RPMI8226 (cell line): ENCODE measurements around the gene KRTAP25-1.

Experiments used
- DNase-seq: peaks from one replicate; pipeline ENCODE4 v3.0.0-alpha.2; 2015

The KRTAP25-1 gene

DNA sequence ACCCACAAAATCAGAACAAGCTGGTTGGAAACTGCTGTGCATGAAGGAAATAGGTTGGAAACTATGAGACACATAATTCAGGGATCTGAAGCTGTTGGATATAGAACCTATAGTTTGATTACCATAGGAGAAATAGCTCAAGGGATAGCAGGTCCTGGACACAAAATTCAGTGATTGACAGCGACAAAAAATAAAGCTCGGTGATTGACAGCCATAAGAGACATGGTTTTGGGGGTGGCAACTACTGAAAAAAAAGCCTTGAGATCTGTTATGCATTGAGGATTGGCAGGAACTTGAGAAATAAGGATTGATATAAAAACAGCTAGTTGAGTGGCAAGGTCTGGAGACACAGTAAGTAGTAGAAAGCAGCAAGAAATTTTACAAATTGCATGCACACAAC, at the start of gene KRTAP25-1:
KRTAP25-1 (minus strand) TSS at position 300 of the 400 bp plus-strand sequence; CDS start at position 276, 24 bp downstream.
- no peak for DNase-seq

DNA sequence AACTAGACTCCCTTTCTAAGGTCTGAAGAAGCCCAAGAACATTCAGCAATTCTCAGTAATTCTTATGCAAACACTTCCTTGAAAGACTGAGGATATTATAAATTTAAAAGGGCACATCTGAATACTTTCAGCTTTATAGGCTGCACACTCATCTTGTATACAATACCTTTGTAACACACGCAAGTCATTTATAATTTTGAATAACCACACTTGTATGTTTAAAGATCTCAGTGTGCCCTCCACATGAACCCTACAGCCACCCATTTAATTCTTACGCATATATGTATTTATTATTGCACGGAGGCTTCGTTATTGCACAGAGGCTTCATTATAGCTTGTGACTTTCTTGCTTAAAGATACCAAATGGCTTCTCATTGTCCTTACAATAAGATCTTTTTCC, 49.4 kb upstream of the KRTAP25-1 start:
- DNase-seq: no peak

DNA sequence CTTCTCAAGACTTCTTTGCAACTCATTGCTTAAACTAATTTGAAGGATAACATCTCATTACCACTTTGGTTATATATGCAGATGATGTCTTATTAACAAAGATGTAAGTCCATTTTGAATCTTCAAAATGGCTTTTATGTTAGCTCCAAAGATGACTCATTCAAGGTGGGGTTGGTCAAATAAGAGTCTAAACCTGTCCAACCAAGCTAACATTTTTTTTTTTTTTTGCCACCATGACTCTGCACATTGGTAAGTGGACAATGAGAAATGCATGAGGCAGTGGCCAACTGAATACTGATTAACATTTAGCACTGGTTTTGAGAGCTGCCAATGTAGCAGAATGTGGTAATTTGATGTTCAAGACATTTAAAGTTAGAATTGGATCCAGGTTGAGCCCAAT, 48.5 kb upstream of the KRTAP25-1 start:
- DNase-seq: no peak

DNA sequence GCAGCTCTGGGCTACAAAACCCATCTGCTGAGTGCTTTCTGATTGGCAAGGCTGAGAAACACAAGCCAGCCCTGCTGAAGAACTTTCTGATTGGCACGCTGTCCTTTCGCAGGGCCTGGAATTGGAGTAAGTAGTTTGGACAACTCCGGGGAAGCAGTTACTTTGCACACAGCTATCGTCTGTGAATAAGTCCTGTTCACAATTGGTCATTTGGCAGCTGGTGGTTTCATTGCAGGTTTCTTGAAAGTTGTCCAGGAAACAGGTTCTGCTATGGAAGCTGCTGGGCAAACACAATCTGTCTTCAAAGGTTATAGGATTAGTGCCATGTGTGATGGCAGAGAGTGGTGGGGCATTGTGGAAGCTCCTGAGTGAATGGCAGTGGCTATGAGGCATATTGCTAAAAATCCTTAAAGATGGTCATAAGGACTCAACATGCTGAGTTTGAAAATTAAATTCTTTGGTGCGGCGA, 48.0 kb upstream of the KRTAP25-1 start, which contains the start of gene KRTAP27-1:
KRTAP27-1 (minus strand) TSS at position 419 of the 469 bp plus-strand sequence; CDS start at position 393, 26 bp downstream.
- no peak for DNase-seq

DNA sequence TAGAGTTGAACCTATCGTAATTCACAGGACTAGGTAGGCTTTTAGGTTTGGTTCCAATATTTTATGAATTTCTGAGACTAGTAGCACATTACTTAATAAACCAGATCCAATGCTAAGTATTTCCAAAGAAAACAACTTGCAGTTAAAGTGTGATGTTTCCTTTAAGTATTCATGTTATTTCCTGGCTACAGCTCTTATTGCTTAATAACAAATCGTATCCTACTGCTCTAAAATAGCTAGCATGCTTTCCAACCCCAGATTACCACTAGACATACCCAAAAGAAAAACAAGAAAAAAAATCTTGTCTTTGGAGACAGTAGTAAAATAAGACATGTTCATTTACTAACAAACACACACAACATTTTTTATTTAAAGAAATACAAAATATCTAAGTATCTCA, 47.3 kb upstream of the KRTAP25-1 start:
- no peak for DNase-seq

- DNase-seq: no peak
Measured at GRCh38 chr21:30333736-30334135, 44.4 kb upstream of the KRTAP25-1 start.

DNA sequence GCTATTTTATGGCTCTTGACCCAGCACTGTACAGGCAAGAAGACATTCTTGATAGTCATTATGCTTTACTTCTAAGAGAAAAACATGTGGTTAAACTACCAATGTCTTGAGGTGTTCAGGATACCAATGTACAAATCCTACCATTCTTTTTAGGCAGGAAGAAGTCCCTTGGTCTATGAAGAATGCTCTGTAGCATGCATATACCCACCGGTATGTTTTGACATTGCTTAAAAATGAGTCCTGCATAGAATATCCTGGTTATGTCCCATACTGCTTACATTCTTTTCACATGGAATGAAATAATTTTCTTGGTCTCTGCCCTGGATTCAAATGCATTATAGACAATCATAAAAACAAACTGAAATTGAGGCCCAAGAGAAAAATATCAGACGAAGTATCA, 43.4 kb upstream of the KRTAP25-1 start:
- no peak for DNase-seq

DNA sequence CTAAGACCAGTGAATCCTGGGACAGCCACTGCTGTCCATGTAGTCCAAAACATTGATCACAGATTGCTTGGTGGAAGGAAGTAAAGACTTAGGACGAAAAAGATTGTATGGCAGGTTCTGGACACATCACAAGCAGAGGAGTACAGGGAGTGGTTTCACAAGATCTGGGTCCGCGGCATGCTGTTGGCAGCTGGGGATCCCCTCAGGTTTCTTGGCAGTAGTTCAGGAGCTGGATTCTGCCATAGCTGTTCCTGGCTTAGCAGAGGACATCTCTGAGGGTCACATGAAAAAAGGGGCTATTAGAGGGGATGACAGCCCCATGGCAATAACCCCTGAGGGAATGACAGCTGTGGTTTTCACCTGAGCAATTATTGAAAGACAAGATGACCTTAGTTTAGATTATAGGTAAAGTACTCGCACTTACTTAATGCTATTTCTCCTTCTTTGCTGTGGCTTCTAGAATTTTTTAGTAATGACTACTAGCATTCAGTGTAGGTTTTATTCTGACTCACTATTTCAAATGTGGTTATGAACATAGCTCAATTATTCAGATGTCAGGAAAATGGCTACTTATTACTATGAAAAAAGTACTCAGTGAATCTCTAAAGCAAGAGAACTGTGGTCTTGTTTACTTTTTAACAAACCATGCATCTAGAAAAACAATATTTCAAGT, 40.0 kb upstream of the KRTAP25-1 start:
- no peak for DNase-seq

DNA sequence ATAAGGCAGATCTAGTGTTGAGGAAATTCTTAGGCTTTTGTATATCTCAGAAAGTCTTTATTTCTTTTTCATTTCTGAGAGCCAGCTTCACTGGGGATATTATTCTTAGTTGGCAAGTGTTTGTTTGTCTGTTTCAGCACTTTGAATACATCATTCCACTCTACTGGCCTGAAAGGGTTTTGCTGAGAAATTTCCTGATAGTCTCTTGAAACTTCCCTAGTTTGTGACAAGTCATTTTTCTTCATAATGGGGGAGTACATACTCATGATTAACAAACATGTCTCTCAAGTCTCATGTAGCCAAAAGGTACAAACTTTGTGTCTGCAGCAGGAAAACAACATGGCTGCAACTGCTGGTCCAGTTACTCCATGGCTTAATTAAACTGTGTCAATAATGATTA, 37.1 kb upstream of the KRTAP25-1 start:
- no peak for DNase-seq

GRCh38 chr21:30320215-30320614, 30.9 kb upstream of the KRTAP25-1 start, which contains the start of gene KRTAP26-1:
Gene KRTAP26-1 (minus strand): TSS chr21:30320315. CDS start chr21:30320035, 280 bp downstream.
- DNase-seq: no peak

GRCh38 chr21:30315701-30316100, 26.4 kb upstream of the KRTAP25-1 start:
- no peak for DNase-seq

DNA sequence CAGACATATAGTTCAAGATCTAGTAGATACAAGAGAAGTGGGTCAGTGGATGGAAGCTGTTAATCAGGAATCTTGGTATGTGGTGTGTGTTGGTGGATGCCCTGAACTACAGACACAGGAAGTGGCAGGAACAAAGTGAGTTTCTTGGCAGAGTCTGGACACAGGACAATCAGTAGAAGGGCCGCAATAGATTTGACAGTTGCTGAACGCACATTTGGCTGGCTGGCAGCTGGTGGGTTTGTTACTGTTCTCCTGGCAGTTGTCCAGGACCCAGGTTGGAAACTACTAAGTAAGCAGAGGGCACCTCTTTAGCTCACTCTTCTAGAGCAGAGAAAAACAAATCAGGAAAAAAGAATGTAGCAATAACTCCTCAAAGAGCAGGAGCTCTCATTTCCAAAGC, 17.6 kb upstream of the KRTAP25-1 start:
- DNase-seq: peak; percentile 15

GRCh38 chr21:30305136-30305535, 15.8 kb upstream of the KRTAP25-1 start:
- DNase-seq: no peak

GRCh38 chr21:30282850-30283249, 6.5 kb downstream of the KRTAP25-1 start, which contains the start of gene KRTAP24-1:
Gene KRTAP24-1 (minus strand): TSS chr21:30282950. CDS start chr21:30282932, 18 bp downstream.
- no peak for DNase-seq

DNA sequence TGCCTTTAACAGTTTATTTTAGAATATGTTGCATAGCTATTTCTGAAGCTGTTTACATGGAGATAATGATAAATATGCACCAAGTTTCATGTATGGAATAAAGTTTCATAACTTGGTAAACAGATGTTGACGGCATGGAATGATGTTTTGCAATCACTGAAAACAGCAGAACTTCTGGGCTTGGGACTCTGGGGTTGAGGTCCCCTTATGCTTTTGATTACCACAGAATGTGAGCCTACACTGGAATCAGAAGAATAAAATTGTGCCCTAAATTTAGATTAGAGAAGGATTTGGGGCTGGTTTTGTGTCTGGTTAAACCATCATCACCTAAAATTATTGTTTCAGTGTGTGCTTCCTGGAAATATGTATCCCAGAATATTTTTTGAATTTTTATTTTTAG, 17.7 kb downstream of the KRTAP25-1 start:
- no peak for DNase-seq

DNA sequence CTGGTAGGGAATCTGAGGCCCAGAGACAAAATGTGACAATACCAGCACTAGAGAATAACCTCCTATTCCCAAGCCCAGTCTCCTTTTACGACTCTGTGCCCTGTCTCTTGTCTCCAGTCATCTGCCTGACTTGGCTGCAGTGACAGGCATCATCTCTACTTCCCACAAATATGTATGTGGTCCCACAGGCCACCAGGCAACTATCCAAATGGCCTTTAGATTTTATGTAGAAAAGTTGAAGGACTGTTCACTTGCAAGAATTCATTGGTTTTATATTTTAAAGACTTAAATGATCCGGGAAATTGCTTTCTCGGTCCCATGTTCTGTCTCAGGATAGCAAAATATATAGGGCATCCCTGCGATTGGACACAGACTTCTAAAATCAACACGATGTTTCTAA, 18.2 kb downstream of the KRTAP25-1 start:
- no peak for DNase-seq

- no peak for DNase-seq
Measured at GRCh38 chr21:30269803-30270530, 19.3 kb downstream of the KRTAP25-1 start.

DNA sequence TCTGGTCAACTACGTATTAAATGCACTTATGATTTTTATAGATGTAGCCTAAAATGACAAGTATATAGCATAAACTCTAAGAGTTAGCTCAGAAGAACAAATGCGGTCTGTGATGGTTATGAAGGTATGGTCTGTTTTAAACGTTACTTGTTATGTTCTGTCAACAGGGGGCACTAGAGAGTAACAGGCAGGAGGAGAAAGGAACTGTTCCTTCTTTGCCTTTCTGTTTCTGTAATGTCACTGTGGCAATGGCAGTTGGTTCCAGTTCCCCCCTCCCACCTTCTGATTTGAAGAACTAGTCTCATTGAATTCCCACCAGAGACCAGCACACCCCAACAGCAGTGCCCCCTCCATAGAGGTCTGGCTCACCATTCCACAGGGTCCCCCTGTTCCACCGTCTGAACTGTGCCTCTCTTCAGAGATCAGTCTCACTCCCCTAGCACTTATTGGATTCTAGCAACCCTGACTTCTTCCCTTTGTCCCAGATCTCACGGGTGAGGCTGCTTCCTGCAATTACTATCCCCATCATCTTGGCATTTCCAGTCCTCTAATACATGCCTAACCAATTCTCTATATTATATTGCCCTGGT, 20.6 kb downstream of the KRTAP25-1 start:
- DNase-seq: peak; percentile 46

- DNase-seq: peak; percentile 37
Measured at GRCh38 chr21:30257773-30258172, 31.5 kb downstream of the KRTAP25-1 start.

DNA sequence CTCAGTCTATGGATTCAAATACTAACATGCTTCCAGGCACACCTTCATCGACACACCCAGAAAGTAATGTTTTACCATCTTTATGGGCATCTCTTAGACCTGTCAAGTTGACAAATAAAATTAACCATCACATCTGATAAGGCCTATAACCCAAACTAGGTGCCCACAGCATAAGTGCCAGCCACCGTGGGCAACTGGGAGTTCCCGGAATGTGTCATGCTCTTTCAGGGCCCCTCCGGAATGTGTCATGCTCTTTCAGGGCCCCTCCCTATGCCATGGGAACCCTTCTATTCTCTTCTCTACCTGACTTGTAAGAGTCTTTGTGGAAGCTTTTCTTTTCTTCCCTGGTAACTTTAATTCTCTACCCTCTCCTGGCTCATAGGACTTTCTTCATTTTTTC, 33.2 kb downstream of the KRTAP25-1 start:
- DNase-seq: no peak

- no peak for DNase-seq
Measured at GRCh38 chr21:30255679-30256078, 33.6 kb downstream of the KRTAP25-1 start.

DNA sequence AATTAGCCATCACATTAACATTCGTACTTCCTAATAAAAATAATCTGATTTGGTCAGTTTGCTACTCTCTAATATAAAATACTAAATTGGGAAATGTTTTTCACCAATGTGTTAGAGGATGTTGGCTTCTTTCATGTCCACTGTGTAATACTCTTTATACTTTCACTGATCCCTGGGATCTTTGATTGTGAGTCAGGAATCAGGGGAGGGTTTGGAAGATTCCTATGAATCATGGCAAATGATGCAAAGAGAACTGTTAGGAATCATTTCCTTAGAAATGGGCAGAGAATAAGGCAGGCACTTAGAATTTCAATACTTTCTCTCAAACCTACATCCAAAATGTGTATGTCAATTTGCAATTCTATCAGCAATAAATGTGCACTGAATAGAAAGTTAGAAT, 37.5 kb downstream of the KRTAP25-1 start:
- DNase-seq: no peak

GRCh38 chr21:30249936-30250335, 39.4 kb downstream of the KRTAP25-1 start:
- no peak for DNase-seq

GRCh38 chr21:30248844-30249243, 40.5 kb downstream of the KRTAP25-1 start:
- no peak for DNase-seq
